Dendritic cell treated with granulocyte-macrophage colony-stimulating factor and Interleukin-4, amounts not matched to agents 40 ng/mL and 50 ng/mL, for 4 days (primary cell): Measurements from ENCODE around the gene TNFRSF8.
A peak's percentile ranks its signal among the peaks of the same experiment; 100 is the strongest.

Source experiments
- H3K27ac Mint-ChIP-seq: one replicate; pipeline ENCODE4 v1.8.0; 2022; ENCODE audit warnings: mild to moderate bottlenecking, mixed read lengths
- H3K27me3 Mint-ChIP-seq: one replicate; pipeline ENCODE4 v1.8.0; 2022; ENCODE audit warnings: mild to moderate bottlenecking, mixed read lengths
- H3K36me3 Mint-ChIP-seq: one replicate; pipeline ENCODE4 v1.8.0; 2022; ENCODE audit warnings: low read depth, mixed read lengths
- H3K4me1 Mint-ChIP-seq: one replicate; pipeline ENCODE4 v1.8.0; 2022; ENCODE audit warnings: low read depth, mixed read lengths
- H3K4me3 Mint-ChIP-seq: one replicate; pipeline ENCODE4 v1.8.0; 2022; ENCODE audit warnings: mild to moderate bottlenecking, moderate library complexity, mixed read lengths
- H3K9me3 Mint-ChIP-seq: one replicate; pipeline ENCODE4 v1.8.0; 2022; ENCODE audit warnings: mixed read lengths
- intact Hi-C: fragments of 100-400 bp; cut with micrococcal nuclease; formaldehyde crosslinking; loops from one replicate; pipeline ENCODE4 v1.15.0; 2022

TNFRSF8 gene

DNA sequence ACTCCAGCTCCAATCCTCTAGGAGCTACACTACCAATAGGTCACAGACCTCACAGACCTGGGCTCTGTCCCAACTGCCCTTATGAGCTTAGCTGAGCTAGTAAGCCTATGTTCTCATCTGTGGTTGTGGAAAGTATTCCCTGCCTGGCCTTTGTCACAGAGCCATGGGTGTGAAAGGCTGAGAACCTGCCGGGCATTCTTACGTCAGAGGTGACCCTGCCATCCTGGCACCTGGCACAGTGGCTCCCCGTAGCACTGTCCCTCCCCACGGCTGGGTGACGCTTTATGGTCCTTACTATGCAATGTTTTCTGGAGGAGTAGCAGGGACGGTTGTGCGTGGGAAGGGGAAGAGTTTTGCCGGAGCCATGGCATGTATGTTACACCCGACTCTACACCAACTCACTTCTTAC, 107.2 kb downstream of the TNFRSF8 start:
- H3K27me3 Mint-ChIP-seq, result no peaks in the 10 kb centered on the region
- intact Hi-C loops, result no loop called here
- H3K9me3 Mint-ChIP-seq, result no peaks in the 10 kb centered on the region
- peak overlapping the region; percentile 51 for H3K4me3 Mint-ChIP-seq
- peaks cover 61% of the 10 kb centered on the region for H3K36me3 Mint-ChIP-seq
- peaks cover 94% of the 10 kb centered on the region for H3K4me1 Mint-ChIP-seq
- peak overlapping the region; percentile 78 for H3K27ac Mint-ChIP-seq

DNA sequence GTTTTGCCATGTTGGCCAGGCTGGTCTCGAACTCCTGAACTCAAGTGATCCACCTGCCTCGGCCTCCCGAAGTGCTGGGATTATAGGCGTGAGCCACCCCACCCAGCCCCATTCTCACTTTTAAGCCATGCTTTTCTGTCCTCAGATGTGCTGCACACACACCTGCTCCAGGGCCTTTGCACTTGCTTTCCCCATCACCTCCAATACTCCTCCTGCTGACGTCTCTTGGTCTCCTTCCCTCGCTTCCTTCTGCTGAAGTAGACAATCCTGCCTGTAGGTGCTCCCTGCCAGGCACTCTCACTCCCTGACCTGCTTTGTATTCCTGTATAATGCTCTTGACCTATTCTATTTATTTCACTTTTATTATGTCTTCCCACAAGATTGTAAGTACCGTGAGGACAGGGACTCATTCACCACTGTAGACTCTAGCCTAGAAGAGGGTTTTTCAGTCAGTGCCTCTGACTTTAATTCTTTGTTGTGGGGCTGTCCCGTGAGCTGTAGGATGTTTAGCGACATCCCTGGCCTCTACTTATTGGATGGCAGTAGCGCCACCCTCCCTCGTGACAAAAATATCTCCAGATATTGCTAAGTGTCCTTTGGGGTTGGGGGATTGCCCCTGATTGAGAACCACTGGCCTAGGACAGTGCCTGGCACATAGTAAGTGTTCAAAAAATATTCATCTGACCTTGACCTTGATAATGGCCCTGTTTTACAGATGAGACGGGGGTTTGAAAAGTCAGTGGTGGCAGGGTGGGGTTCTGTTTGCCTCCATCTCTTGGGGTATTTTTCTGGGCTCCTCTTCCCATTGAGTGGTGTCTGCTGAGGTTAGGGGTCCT, 108.3 kb downstream of the TNFRSF8 start:
- Mint-ChIP-seq H3K36me3 (peaks cover 73% of the 10 kb centered on the region), H3K27me3 (no peaks in the 10 kb centered on the region), H3K4me3 (peak overlapping the region; percentile 49), H3K27ac (peak overlapping the region; percentile 78), H3K4me1 (peaks cover 94% of the 10 kb centered on the region), H3K9me3 (no peaks in the 10 kb centered on the region)
- intact Hi-C loops, result no loop called here

GRCh38 chr1:12172042-12172851, 109.1 kb downstream of the TNFRSF8 start:
- Mint-ChIP-seq H3K36me3 (peaks cover 76% of the 10 kb centered on the region), H3K4me3 (peak overlapping the region; percentile 52), H3K27ac (peak overlapping the region; percentile 78), H3K4me1 (peaks cover 99% of the 10 kb centered on the region), H3K27me3 (no peaks in the 10 kb centered on the region), H3K9me3 (no peaks in the 10 kb centered on the region)
- intact Hi-C loops, result no loop called here

- H3K27ac Mint-ChIP-seq, result peak overlapping the region; percentile 78
These were observed 110.0 kb downstream of the TNFRSF8 start for GRCh38 chr1:12173041-12173509.

GRCh38 chr1:12173631-12174121, 110.6 kb downstream of the TNFRSF8 start:
- peaks cover 74% of the 10 kb centered on the region for H3K36me3 Mint-ChIP-seq
- no peaks in the 10 kb centered on the region for H3K27me3 Mint-ChIP-seq
- no peak overlapping the region for H3K4me3 Mint-ChIP-seq

More at GRCh38 chr1:12173041-12173509, 110.0 kb downstream of the TNFRSF8 start:
- H3K4me3 Mint-ChIP-seq, result no peak overlapping the region
- intact Hi-C loops, result no loop called here
- H3K4me1 Mint-ChIP-seq, result peaks cover 99% of the 10 kb centered on the region
- H3K27me3 Mint-ChIP-seq, result no peaks in the 10 kb centered on the region
- H3K36me3 Mint-ChIP-seq, result peaks cover 74% of the 10 kb centered on the region
- no peaks in the 10 kb centered on the region for H3K9me3 Mint-ChIP-seq

GRCh38 chr1:12174924-12175810, 112.1 kb downstream of the TNFRSF8 start:
- peaks cover 74% of the 10 kb centered on the region for H3K36me3 Mint-ChIP-seq
- intact Hi-C loops, result no loop called here
- no peaks in the 10 kb centered on the region for H3K27me3 Mint-ChIP-seq
- H3K4me1 Mint-ChIP-seq, result peaks cover 99% of the 10 kb centered on the region
- H3K4me3 Mint-ChIP-seq, result peak overlapping the region; percentile 35
- peak overlapping the region; percentile 78 for H3K27ac Mint-ChIP-seq
- H3K9me3 Mint-ChIP-seq, result no peaks in the 10 kb centered on the region

More at GRCh38 chr1:12173631-12174121, 110.6 kb downstream of the TNFRSF8 start:
- peak overlapping the region; percentile 78 for H3K27ac Mint-ChIP-seq
- no peaks in the 10 kb centered on the region for H3K9me3 Mint-ChIP-seq
- intact Hi-C loops, result no loop called here
- peaks cover 99% of the 10 kb centered on the region for H3K4me1 Mint-ChIP-seq

GRCh38 chr1:12176298-12177118, 113.4 kb downstream of the TNFRSF8 start:
- Mint-ChIP-seq H3K4me3 (no peak overlapping the region), H3K4me1 (peaks cover 100% of the 10 kb centered on the region), H3K27me3 (no peaks in the 10 kb centered on the region), H3K9me3 (no peaks in the 10 kb centered on the region), H3K36me3 (peaks cover 74% of the 10 kb centered on the region), H3K27ac (peak overlapping the region; percentile 78)
- intact Hi-C loops, result no loop called here

- H3K36me3 Mint-ChIP-seq, result peaks cover 74% of the 10 kb centered on the region
- H3K4me3 Mint-ChIP-seq, result peak overlapping the region; percentile 11
- H3K27ac Mint-ChIP-seq, result peak overlapping the region; percentile 96
These were observed 114.3 kb downstream of the TNFRSF8 start for GRCh38 chr1:12177156-12177998.

DNA sequence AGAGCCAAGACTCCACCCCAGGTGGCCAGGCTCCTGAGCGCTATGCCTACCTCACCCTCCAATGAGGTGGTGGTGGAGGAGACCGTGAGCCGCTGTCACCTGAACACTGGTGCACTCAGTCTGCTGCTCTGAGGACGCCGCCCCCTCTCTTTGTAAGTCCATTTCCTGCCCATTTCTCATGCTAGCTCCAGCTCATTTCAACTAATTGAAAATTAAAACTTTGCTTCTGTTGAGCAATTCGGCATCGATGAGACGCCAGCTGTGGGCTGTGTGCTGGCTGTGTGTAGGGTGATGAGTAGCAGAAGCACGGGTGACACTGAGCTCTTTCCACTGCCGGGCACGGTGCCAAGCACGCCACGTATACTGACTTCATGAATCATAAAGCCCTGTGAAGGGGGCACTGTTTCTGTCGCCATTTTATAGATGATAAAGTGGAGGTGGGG, 114.9 kb downstream of the TNFRSF8 start:
- intact Hi-C loops, result no loop called here

More at GRCh38 chr1:12177156-12177998, 114.3 kb downstream of the TNFRSF8 start:
- Mint-ChIP-seq H3K9me3 (no peaks in the 10 kb centered on the region), H3K4me1 (peaks cover 100% of the 10 kb centered on the region), H3K27me3 (no peaks in the 10 kb centered on the region)
- intact Hi-C loops, result no loop called here

DNA sequence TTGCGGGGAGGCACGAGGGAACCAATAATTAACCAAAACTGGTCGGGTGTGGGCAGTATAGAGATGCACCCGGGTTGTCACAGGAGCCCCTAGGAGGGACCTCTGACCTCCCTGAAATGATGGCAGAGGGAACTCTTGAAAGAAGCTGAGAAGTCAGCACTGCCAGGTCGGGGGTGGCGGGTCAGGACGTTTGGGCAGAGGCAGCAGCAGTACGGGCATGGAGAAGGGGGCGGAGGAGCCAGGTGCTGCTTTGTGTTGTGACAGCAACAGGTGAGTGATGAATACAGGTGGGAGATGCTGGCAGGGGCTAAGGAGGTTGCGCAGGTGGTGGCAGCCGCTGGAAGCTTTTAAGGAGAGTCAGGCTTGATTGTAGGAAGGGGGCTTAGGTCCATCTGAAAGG, 115.4 kb downstream of the TNFRSF8 start:
- Mint-ChIP-seq H3K4me3 (peak overlapping the region; percentile 18), H3K27me3 (no peaks in the 10 kb centered on the region), H3K4me1 (peaks cover 98% of the 10 kb centered on the region), H3K27ac (peak overlapping the region; percentile 96), H3K36me3 (peaks cover 77% of the 10 kb centered on the region), H3K9me3 (no peaks in the 10 kb centered on the region)
- intact Hi-C loops, result no loop called here

More for the DNA sequence above, 114.9 kb downstream of the TNFRSF8 start:
- H3K4me1 Mint-ChIP-seq, result peaks cover 100% of the 10 kb centered on the region
- H3K36me3 Mint-ChIP-seq, result peaks cover 79% of the 10 kb centered on the region
- H3K4me3 Mint-ChIP-seq, result peak overlapping the region; percentile 18
- H3K9me3 Mint-ChIP-seq, result no peaks in the 10 kb centered on the region
- no peaks in the 10 kb centered on the region for H3K27me3 Mint-ChIP-seq
- H3K27ac Mint-ChIP-seq, result peak overlapping the region; percentile 96

GRCh38 chr1:12179111-12179519, 116.0 kb downstream of the TNFRSF8 start:
- no peaks in the 10 kb centered on the region for H3K27me3 Mint-ChIP-seq
- H3K36me3 Mint-ChIP-seq, result peaks cover 71% of the 10 kb centered on the region
- peaks cover 98% of the 10 kb centered on the region for H3K4me1 Mint-ChIP-seq
- intact Hi-C loops, result no loop called here
- H3K4me3 Mint-ChIP-seq, result no peak overlapping the region
- H3K9me3 Mint-ChIP-seq, result no peaks in the 10 kb centered on the region
- H3K27ac Mint-ChIP-seq, result peak overlapping the region; percentile 96

GRCh38 chr1:12179676-12180075, 116.6 kb downstream of the TNFRSF8 start:
- Mint-ChIP-seq H3K4me3 (no peak overlapping the region), H3K36me3 (peaks cover 68% of the 10 kb centered on the region)
- intact Hi-C loops, result loop anchor here (5.0 kb wide), 1 partner anchor 37 kb away; no protein-coding TSS in a partner anchor

More at GRCh38 chr1:12179676-12180075, 116.6 kb downstream of the TNFRSF8 start:
- peak overlapping the region; percentile 96 for H3K27ac Mint-ChIP-seq
- H3K9me3 Mint-ChIP-seq, result no peaks in the 10 kb centered on the region
- peaks cover 98% of the 10 kb centered on the region for H3K4me1 Mint-ChIP-seq
- no peaks in the 10 kb centered on the region for H3K27me3 Mint-ChIP-seq
